Cardiac fibroblast (primary cell): Measurements from ENCODE around the gene KDM5C.
A peak's percentile ranks its signal among the peaks of the same experiment; 100 is the strongest.

Source experiments
- DNase-seq, 2 donors: peaks; one replicate each; pipeline versions ENCODE4 v3.0.0 to v3.0.0-alpha.2; 2010; ENCODE audit warnings: low read depth in 2 of 2
- H3K4me3 ChIP-seq, 2 donors: replicated peaks in 1 of 2; 1 replicate in 1 of 2; 2 replicates in 1 of 2; pipeline ENCODE4 v1.5.1; 2011; ENCODE audit warnings: low read depth in 2 of 2, low read length in 2 of 2, mild to moderate bottlenecking in 2 of 2, moderate library complexity in 1 of 2
- TF ChIP-seq, protein P1 (sequence below): IDR thresholded peaks from one replicate; pipeline ENCODE4 v1.5.1; 2011; ENCODE audit warnings: low read depth, mild to moderate bottlenecking, low read length, inconsistent platforms

KDM5C gene

DNA sequence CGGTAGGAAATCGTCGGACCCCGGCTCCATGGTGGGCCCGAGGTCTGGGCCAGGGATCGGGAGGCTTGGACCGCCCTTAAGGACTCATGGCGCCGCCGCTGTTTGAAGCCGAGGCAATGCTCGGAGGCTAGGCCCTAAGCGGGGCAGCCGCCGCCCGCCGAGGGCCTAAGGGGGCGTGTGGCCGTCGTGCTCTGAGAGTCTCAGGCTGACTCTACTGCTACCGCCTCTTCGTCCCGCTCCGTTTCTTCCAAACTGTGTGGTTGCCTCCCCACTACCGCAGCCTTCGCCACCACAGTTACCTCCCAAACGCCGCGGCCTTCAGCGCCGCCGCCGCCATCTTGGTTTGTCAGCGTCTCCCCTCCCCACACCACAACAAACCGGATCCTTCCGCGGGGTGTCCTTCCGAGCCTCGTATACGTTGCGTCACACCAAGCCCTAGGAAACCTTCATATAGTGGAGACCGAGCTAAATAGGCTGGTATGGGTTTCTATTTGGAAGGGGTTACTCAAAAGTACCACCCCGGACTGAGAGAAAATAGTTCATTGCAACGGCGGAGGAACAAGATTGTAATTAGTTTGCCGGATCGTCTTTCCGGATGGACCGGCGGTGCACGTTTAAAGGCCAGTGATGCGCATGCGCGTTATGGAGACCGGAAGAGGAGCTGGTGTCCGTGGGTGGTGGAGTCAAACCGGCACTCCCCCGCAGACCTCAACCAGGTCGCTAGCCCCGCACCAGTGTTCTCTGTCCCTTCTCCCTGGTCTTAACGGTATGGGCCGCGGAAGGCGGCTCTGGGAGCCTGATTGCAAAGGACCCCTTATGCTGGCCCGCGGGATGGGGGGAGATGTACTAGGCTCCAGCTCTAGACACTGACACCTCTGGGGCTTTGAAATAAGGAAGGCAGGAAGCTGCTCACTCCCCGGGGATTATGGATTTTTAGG, at the start of gene KDM5C:
Gene KDM5C, minus strand, starts transcription at position 348 of the 938 bp plus-strand sequence. Its CDS starts 318 bp downstream, at position 30.
- DNase-seq, result peak; percentile 94
- peak within 1 kb of the TSS; percentile 77 to 86 for H3K4me3 ChIP-seq
- TF ChIP-seq, protein P1, sequence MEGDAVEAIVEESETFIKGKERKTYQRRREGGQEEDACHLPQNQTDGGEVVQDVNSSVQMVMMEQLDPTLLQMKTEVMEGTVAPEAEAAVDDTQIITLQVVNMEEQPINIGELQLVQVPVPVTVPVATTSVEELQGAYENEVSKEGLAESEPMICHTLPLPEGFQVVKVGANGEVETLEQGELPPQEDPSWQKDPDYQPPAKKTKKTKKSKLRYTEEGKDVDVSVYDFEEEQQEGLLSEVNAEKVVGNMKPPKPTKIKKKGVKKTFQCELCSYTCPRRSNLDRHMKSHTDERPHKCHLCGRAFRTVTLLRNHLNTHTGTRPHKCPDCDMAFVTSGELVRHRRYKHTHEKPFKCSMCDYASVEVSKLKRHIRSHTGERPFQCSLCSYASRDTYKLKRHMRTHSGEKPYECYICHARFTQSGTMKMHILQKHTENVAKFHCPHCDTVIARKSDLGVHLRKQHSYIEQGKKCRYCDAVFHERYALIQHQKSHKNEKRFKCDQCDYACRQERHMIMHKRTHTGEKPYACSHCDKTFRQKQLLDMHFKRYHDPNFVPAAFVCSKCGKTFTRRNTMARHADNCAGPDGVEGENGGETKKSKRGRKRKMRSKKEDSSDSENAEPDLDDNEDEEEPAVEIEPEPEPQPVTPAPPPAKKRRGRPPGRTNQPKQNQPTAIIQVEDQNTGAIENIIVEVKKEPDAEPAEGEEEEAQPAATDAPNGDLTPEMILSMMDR, result no peak

DNA sequence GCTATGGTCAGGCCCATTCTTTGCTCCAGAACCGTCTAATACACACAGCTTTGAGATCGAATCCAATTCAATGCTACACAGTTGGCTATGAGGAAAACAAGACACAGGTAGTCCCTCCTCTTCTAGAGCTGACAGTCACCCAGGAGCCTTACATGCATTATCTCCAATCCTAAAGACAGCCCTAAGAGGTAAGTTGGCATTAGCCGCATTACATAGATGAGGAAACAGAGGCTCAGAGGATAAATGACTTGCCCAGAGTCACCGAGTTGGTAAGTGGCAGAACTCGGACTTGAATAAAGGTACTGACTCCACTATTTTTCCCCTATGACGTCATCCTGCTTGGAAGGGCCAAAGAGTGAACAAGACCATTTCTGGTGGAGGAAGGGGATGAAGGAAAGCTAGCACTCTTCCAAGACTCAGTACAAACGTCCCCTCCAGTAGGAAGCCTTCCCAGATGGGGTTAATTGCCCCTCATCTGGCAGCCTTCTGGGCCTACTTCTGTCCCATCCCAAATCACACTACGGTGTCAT, 47.9 kb upstream of the KDM5C start:
- H3K4me3 ChIP-seq, result no peak overlapping the region
- no peak for DNase-seq
- TF ChIP-seq, protein P1, result no peak

DNA sequence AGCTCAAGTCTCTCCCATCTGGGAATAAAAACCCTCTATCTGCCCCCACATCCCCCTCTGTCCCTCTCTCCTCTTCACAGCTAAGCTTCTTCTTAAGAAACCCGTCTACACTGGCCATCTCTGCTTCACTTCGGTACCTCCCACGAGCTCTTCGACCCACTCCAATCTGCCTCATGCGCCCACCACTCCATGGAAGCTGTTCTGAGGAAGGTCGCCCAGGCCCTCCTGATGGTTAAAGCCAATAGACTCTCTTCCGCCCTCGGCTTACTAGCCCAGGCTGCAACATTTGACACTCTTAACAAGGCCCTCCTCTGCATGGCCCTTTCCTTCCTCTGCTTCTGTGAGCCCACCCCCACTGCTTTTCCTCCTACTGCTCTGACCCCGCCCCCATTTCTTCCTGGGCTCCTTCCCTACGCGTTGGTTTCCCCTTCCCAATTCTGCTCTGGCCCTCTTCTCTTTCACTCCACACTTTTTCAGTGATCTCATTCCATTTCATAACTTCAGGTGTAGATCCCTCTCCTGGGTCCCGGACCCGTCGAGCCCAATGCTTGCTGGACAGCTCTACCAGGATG, 44.6 kb upstream of the KDM5C start:
- TF ChIP-seq, protein P1, result no peak
- H3K4me3 ChIP-seq, result no peak overlapping the region
- no peak for DNase-seq

DNA sequence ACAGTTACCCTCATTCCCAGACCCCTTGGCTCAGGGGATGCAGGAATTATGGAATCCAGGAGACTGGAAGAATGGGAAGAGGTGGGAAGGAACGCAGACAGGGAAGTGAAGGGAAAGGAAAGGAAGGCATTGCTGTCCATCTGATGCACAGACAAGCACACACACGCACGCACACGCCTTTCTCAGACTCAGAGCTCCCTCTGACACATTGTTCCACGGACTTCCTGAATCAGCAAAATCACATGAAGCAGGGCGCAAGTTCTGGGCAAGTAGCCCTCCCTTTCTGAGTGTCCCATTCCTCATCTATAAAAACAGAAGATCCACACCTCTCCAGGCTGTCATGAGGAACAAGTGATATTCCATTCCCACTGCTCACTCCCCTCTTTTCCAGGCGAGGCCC, 43.2 kb upstream of the KDM5C start:
- TF ChIP-seq, protein P1, result no peak
- DNase-seq, result no peak
- H3K4me3 ChIP-seq, result no peak overlapping the region

DNA sequence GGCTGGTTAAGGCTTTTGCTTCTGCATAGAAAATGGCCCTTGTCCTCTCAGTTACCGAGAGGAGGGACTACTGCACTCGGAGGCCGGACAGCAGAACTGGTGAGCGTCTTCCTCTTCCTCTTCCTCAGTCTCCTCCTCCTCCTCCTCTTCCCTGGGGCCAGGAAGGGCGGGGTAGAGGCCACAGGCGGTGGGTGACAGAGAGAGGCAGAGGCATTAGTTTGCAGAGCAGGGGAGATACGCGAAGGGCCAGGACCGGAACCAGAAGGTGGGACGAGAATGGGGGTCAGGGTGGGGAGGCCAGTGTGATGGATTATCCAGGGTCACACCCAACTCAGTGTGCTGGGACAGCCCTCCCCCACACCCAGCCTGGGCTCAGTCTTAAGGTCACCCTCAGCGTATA, 41.9 kb upstream of the KDM5C start:
- TF ChIP-seq, protein P1, result no peak
- no peak for DNase-seq
- no peak overlapping the region for H3K4me3 ChIP-seq

DNA sequence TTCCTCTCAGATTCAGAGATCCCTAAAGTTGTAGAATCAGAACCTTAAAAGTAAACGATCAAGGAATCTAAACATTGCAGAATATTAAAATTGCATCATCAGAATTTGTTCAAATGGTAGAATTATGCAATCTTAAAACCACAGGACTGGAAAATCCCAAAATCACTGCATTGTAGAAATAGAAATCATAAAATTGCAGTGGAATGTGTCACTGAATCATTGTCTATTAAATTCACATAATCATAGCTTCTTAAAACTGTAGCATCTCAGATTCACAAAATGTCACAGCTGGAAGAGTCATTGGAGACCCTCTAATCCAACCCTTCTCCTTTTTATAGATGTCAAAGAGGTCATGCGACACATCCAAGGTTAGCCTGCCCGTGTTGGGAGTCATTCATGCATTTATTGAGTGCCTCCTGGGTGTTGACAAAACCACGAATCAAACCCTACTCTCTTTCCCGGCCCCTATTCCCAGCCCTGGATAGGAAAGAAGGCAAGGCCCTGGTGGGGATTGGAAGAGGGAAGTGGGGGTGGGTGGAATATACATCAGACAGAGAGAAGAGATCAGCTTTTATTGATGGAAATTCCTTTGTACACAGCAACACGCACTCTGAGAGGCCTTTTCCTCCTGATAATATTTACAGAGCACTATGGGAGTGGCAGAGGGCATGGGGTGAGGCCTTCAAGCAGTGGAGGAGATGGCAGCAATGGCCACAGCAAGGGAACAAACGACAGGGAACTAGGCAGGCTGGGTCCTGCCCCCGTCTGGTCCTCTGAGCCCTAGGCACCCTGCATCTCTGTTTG, 41.0 kb upstream of the KDM5C start:
- TF ChIP-seq, protein P1, result no peak
- H3K4me3 ChIP-seq, result no peak overlapping the region
- peak; percentile 50 to 84 for DNase-seq
